HepG2 (cell line): ENCODE results near the gene CDC25C. TPM values are rescaled to one million over a fixed set of nuclear protein-coding genes. Genes with fewer than 3 reads are reported as not detected.

Experiments
- ATAC-seq: fragments of 200-7000 bp; cut with Tn5 transposase; 3 replicates; pipeline ENCODE4 v1.9.1; 2020; ENCODE audit warnings: mild to moderate bottlenecking, moderate library complexity
- BruUV-seq: library from RNA; stranded (reverse); fragments of 400-500 nt; replicated peaks from 2 replicates; lab custom pipeline; 2021; lab: Mats Ljungman, UMichigan
- CTCF ChIA-PET: fragments of 300-600 bp; formaldehyde crosslinking; extraction: SDS; loops from one replicate; lab custom pipeline; 2021; ENCODE audit warnings: low total read pairs, inconsistent platforms, low intra/inter-chr PET ratio; lab: Yijun Ruan, JAX
- POLR2A ChIA-PET: fragments of 350-600 bp; sonication (Branson Sonifier 250); formaldehyde crosslinking; loops from one replicate; lab custom pipeline; 2020; ENCODE audit warnings: antibody characterized with exemption, inconsistent platforms; lab: Yijun Ruan, JAX
- DNase-seq: peaks from one replicate; pipeline ENCODE4 v3.0.0-alpha.2; 2015; ENCODE audit warnings: low spot score
- FAIRE-seq: peaks from 3 replicates; lab custom pipeline; 2011; peaks lifted over from hg19 to GRCh38; lab: Jason Lieb, UNC
- H2AFZ ChIP-seq: one replicate; pipeline ENCODE4 v1.6.1; 2011; ENCODE audit warnings: low read length, inconsistent platforms
- H3K27ac ChIP-seq: fragments of 300-600 bp; 3 replicates; pipeline ENCODE4 v1.8.0; 2011; ENCODE audit warnings: mixed run types, mild to moderate bottlenecking, mixed read lengths, low read length, inconsistent platforms; ENCODE audit not compliant: insufficient read depth; ENCODE audit errors: extremely low read length
- H3K27me3 ChIP-seq, 2 experiments: fragments of 200-600 bp in 1 of 2; 2 replicates in 1 of 2; 3 replicates in 1 of 2; pipeline versions ENCODE4 v1.6.0 to v1.8.0; 2011; ENCODE audit warnings: low read length in 2 of 2, mild to moderate bottlenecking in 2 of 2, moderate library complexity in 2 of 2, inconsistent platforms in 1 of 2; ENCODE audit not compliant: insufficient read depth in 2 of 2, control insufficient read depth in 1 of 2
- H3K36me3 ChIP-seq, 2 experiments: fragments of 200-600 bp in 1 of 2; replicated peaks in 1 of 2; 2 replicates in 1 of 2; 3 replicates in 1 of 2; pipeline versions ENCODE4 v1.5.1 to v1.8.0; 2011; ENCODE audit warnings: low read length in 2 of 2, inconsistent platforms in 1 of 2; ENCODE audit not compliant: insufficient read depth in 2 of 2, control insufficient read depth in 1 of 2
- H3K4me1 ChIP-seq: 2 replicates; pipeline ENCODE4 v1.5.1; 2012; ENCODE audit warnings: low read length, inconsistent platforms; ENCODE audit not compliant: insufficient read depth
- H3K4me2 ChIP-seq: 2 replicates; pipeline ENCODE4 v1.6.0; 2011; ENCODE audit warnings: low read depth, low read length, inconsistent platforms
- H3K4me3 ChIP-seq, 3 experiments: fragments of 200-600 bp in 1 of 3; sonication (generic), shearing (Covaris generic) in 1 of 3; replicated peaks in 1 of 3; 2 replicates each; pipeline ENCODE4 v1.5.1; 2011 to 2016; ENCODE audit warnings: low read length in 3 of 3, inconsistent platforms in 2 of 3, low read depth in 2 of 3, mild to moderate bottlenecking in 2 of 3, control low read depth in 1 of 3, mixed read lengths in 1 of 3; ENCODE audit not compliant: insufficient read depth in 1 of 3
- H3K79me2 ChIP-seq: one replicate; pipeline ENCODE4 v1.6.1; 2011; ENCODE audit warnings: low read length, inconsistent platforms; ENCODE audit not compliant: insufficient read depth
- H3K9ac ChIP-seq: 2 replicates; pipeline ENCODE4 v1.6.0; 2011; ENCODE audit warnings: mild to moderate bottlenecking, low read depth, low read length, inconsistent platforms; ENCODE audit not compliant: insufficient read depth
- H3K9me3 ChIP-seq: 2 replicates; pipeline ENCODE4 v1.5.1; 2012; ENCODE audit warnings: mild to moderate bottlenecking, low read length
- H4K20me1 ChIP-seq: 2 replicates; pipeline ENCODE4 v1.6.0; 2011; ENCODE audit warnings: inconsistent platforms, mild to moderate bottlenecking, low read length, moderate library complexity; ENCODE audit not compliant: insufficient read depth
- BRCA1 ChIP-seq: sonication (generic); formaldehyde crosslinking; IDR thresholded peaks from 2 replicates; pipeline ENCODE4 v1.4.0; 2020; ENCODE audit warnings: missing genetic modification reagents
- CTCF ChIP-seq: sonication (generic); formaldehyde crosslinking; IDR thresholded peaks from 2 replicates; pipeline ENCODE4 v1.5.0; 2020; ENCODE audit warnings: mild to moderate bottlenecking, missing genetic modification reagents, moderate library complexity
- ETV5 ChIP-seq: IDR thresholded peaks from 2 replicates; pipeline ENCODE4 v1.6.1; 2018; ENCODE audit warnings: missing biosample characterization, missing genetic modification reagents, inconsistent platforms, borderline replicate concordance
- IRF2 ChIP-seq: IDR thresholded peaks from 2 replicates; pipeline ENCODE4 v1.6.1; 2018; ENCODE audit warnings: missing genetic modification reagents, missing compliant biosample characterization
- POLR2AphosphoS2 ChIP-seq: IDR thresholded peaks from 2 replicates; pipeline ENCODE4 v1.6.1; 2011; ENCODE audit warnings: low read depth, low read length, improper control_type of control experiment
- TEF ChIP-seq: sonication (generic); formaldehyde crosslinking; IDR thresholded peaks from 2 replicates; pipeline ENCODE4 v1.5.0; 2020; ENCODE audit warnings: missing genetic modification reagents
- ZFYVE20 ChIP-seq: sonication (generic); formaldehyde crosslinking; IDR thresholded peaks from 2 replicates; pipeline ENCODE4 v1.8.0; 2023; ENCODE audit warnings: low read depth, mild to moderate bottlenecking, moderate library complexity, missing genetic modification reagents, borderline replicate concordance
- ZNF674 ChIP-seq: sonication (generic); formaldehyde crosslinking; IDR thresholded peaks from 2 replicates; pipeline ENCODE4 v1.5.0; 2020; ENCODE audit warnings: low read depth, mild to moderate bottlenecking, missing genetic modification reagents
- ZNF800 ChIP-seq: sonication (generic); formaldehyde crosslinking; IDR thresholded peaks from 2 replicates; pipeline ENCODE4 v1.4.0; 2020; ENCODE audit warnings: missing genetic modification reagents
- in situ Hi-C: cut with HindIII; loops from 2 replicates; pipeline ENCODE4 v1.10.0; 2017; ENCODE audit warnings: low pct_unique_long_range_greater_than_20kb; ENCODE audit not compliant: extremely low pct_ligation_motif_present
- intact Hi-C: fragments of 100-400 bp; cut with micrococcal nuclease; formaldehyde crosslinking; loops from one replicate; pipeline ENCODE4 v1.10.0; 2022; ENCODE audit not compliant: unreplicated experiment
- polyA plus RNA-seq, 8 experiments: library from polyadenylated mRNA; depleted of rRNA in 3 of 8; stranded (reverse) in 7 of 8; unstranded in 1 of 8; fragments of >200 nt; fragmentation: Illumina TruSeq in 4 of 8; extraction: Trizol in 4 of 8; gene quantifications; 2 replicates each; pipeline versions ENCODE4 v1.2.1 to v1.2.3, GENCODE V29; 2011 to 2016; ENCODE audit warnings: low read depth in 4 of 8, missing spikeins in 1 of 8, mixed read lengths in 1 of 8; ENCODE audit not compliant: insufficient read depth in 1 of 8
- total RNA-seq, 5 experiments: library from RNA; depleted of rRNA; stranded (reverse); fragments of >200 nt; fragmentation: Illumina TruSeq; extraction: Trizol; gene quantifications; 2 replicates each; pipeline ENCODE4 v1.2.3, GENCODE V29; 2016; ENCODE audit warnings: low read depth in 1 of 5
- TF ChIP-seq, protein P1 (sequence below): sonication (generic); formaldehyde crosslinking; IDR thresholded peaks from 2 replicates; pipeline ENCODE4 v1.8.1; 2023; ENCODE audit warnings: mild to moderate bottlenecking, missing genetic modification reagents

CDC25C gene
- total and polyA plus RNA-seq, 2 of the 13 experiments (the other 11 are each of a cell fraction or from before 2014, with no cell fraction given), result 17.7 to 27.6 TPM

GRCh38 chr5:138352071-138352721 is 20.6 kb upstream of the CDC25C start, which contains the start of gene KDM3B (continued):
- TF ChIP-seq CTCF (CRISPR knock-in tag), result peak; percentile 90
- peak; percentile 46; the same call in 1 of the 2 replicates for TF ChIP-seq ETV5

- H3K36me3 ChIP-seq, result peaks cover 5 to 18% of the 10 kb centered on the region in 2 experiments; a peak in 3 of 5 replicates
- no peak for ATAC-seq
- no peaks in the 10 kb centered on the region; a peak in 1 of 5 replicates for H3K27me3 ChIP-seq
- H3K27ac ChIP-seq, result no peak overlapping the region
- no peak for DNase-seq
- H3K9me3 ChIP-seq, result no peaks in the 10 kb centered on the region
- intact Hi-C loops, result loop anchor here (5.0 kb wide), 1 partner anchor 174 kb away; the partner anchor contains the start of genes BRD8 and KIF20A
- TSS peak; percentile 69 for BruUV-seq
- peaks cover 23% of the 10 kb centered on the region for H4K20me1 ChIP-seq
- peaks cover 20% of the 10 kb centered on the region for H3K4me1 ChIP-seq
- H3K4me2 ChIP-seq, result no peak overlapping the region
- peaks cover 35% of the 10 kb centered on the region for H3K79me2 ChIP-seq
- ChIA-PET CTCF (interaction anchor here (1.5 to 3.2 kb wide), 2 partner anchors 13 to 128 kb away, joined by 3 to 14 read pairs; partner anchors contain the start of gene FAM53C), POLR2A (interaction anchor here (0.6 to 6.2 kb wide), 5 partner anchors 11 to 192 kb away, joined by 3 to 111 read pairs (median 4); partner anchors contain the start of genes CDC25C, ETF1 and FAM53C)
- no peak for FAIRE-seq
- no peak overlapping the region for H3K9ac ChIP-seq
- H2AFZ ChIP-seq, result no peak overlapping the region
- TF ChIP-seq ZNF674 (no peak), TEF (CRISPR knock-in tag) (no peak), POLR2AphosphoS2 (0 out of 2 replicates have a peak, but pooled peaks have one; percentile 13), ZNF800 (CRISPR knock-in tag) (no peak), ZFYVE20 (CRISPR knock-in tag) (no peak), IRF2 (no peak), BRCA1 (CRISPR knock-in tag) (no peak)
- TF ChIP-seq, protein P1, sequence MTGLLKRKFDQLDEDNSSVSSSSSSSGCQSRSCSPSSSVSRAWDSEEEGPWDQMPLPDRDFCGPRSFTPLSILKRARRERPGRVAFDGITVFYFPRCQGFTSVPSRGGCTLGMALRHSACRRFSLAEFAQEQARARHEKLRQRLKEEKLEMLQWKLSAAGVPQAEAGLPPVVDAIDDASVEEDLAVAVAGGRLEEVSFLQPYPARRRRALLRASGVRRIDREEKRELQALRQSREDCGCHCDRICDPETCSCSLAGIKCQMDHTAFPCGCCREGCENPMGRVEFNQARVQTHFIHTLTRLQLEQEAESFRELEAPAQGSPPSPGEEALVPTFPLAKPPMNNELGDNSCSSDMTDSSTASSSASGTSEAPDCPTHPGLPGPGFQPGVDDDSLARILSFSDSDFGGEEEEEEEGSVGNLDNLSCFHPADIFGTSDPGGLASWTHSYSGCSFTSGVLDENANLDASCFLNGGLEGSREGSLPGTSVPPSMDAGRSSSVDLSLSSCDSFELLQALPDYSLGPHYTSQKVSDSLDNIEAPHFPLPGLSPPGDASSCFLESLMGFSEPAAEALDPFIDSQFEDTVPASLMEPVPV (CRISPR knock-in tag), result no peak
- TF ChIP-seq, all 625 proteins: peak for 1
- H3K4me3 ChIP-seq, result no peak overlapping the region
- in situ Hi-C loops, result no loop called here
Observed at GRCh38 chr5:138351517-138351916, 19.9 kb upstream of the CDC25C start.
